Endothelial cell of umbilical vein (primary cell): ENCODE results near the gene TMEM106C. TPM values are rescaled to one million over a fixed set of nuclear protein-coding genes. Genes with fewer than 3 reads are reported as not detected.

ENCODE experiments used
- BruUV-seq: library from RNA; stranded (reverse); fragments of 400-500 nt; replicated peaks from 2 replicates; lab custom pipeline; 2021; lab: Mats Ljungman, UMichigan
- CTCF ChIA-PET: fragments of 300-600, 350-600 bp; sonication (Branson Sonifier 250); formaldehyde crosslinking; loops from one replicate; lab custom pipeline; 2021; ENCODE audit warnings: antibody characterized with exemption, inconsistent platforms; lab: Charles Lee
- POLR2A ChIA-PET: fragments of 300-600, 350-600 bp; sonication (Branson Sonifier 250); formaldehyde crosslinking; loops from one replicate; lab custom pipeline; 2021; ENCODE audit warnings: antibody characterized with exemption, inconsistent platforms; lab: Charles Lee
- DNase-seq: peaks from one replicate; pipeline ENCODE4 v3.0.0-alpha.2; 2011; ENCODE audit warnings: low read depth, low spot score
- FAIRE-seq: peaks from 2 replicates; lab custom pipeline; 2011; peaks lifted over from hg19 to GRCh38; lab: Jason Lieb, UNC
- H2AFZ ChIP-seq: 2 replicates; pipeline ENCODE4 v1.6.0; 2012; ENCODE audit warnings: low read depth, low read length, control low read depth, inconsistent platforms
- H3K27ac ChIP-seq: 2 replicates; pipeline ENCODE4 v1.5.1; 2011; ENCODE audit warnings: low read depth, mild to moderate bottlenecking, control low read depth, low read length, moderate library complexity; ENCODE audit not compliant: insufficient read depth
- H3K27me3 ChIP-seq, 2 experiments: 2 replicates each; pipeline versions ENCODE4 v1.6.0 to v1.6.1; 2011; ENCODE audit warnings: low read length in 2 of 2, mixed read lengths in 1 of 2; ENCODE audit not compliant: control insufficient read depth in 2 of 2, insufficient read depth in 2 of 2
- H3K36me3 ChIP-seq, 2 experiments: 2 replicates in 1 of 2; 3 replicates in 1 of 2; pipeline ENCODE4 v1.5.1; 2011; ENCODE audit warnings: low read length in 2 of 2, mild to moderate bottlenecking in 1 of 2, moderate library complexity in 1 of 2; ENCODE audit not compliant: control insufficient read depth in 2 of 2, insufficient read depth in 2 of 2; ENCODE audit errors: extremely low read depth in 1 of 2
- H3K4me1 ChIP-seq: 3 replicates; pipeline ENCODE4 v1.5.1; 2011; ENCODE audit warnings: mild to moderate bottlenecking, low read length; ENCODE audit not compliant: control insufficient read depth, insufficient read depth; ENCODE audit errors: extremely low read depth
- H3K4me2 ChIP-seq: 2 replicates; pipeline ENCODE4 v1.6.1; 2011; ENCODE audit warnings: low read length, control low read depth, mixed read lengths; ENCODE audit not compliant: insufficient read depth
- H3K4me3 ChIP-seq, 3 experiments: fragments of 200-600 bp in 1 of 3; sonication (generic), shearing (Covaris generic) in 1 of 3; replicated peaks in 1 of 3; 2 replicates each; pipeline ENCODE4 v1.5.1; 2011 to 2016; ENCODE audit warnings: control low read depth in 3 of 3, low read length in 3 of 3, mild to moderate bottlenecking in 2 of 3, inconsistent platforms in 1 of 3, low read depth in 1 of 3, moderate library complexity in 1 of 3; ENCODE audit not compliant: insufficient read depth in 1 of 3
- H3K79me2 ChIP-seq: 2 replicates; pipeline ENCODE4 v1.6.0; 2012; ENCODE audit warnings: low read length, inconsistent platforms; ENCODE audit not compliant: control insufficient read depth, insufficient read depth
- H3K9ac ChIP-seq: replicated peaks from 2 replicates; pipeline ENCODE3; 2011; ENCODE audit warnings: low read length, control low read depth; ENCODE audit not compliant: insufficient read depth; ENCODE audit errors: extremely low read depth
- H3K9me1 ChIP-seq: replicated peaks from 3 replicates; pipeline ENCODE4 v1.6.0; 2011; ENCODE audit warnings: mild to moderate bottlenecking, low read length; ENCODE audit not compliant: control insufficient read depth, insufficient read depth; ENCODE audit errors: extremely low read depth
- H3K9me3 ChIP-seq: replicated peaks from 2 replicates; pipeline ENCODE4 v1.5.1; 2012; ENCODE audit warnings: low read length, inconsistent platforms; ENCODE audit not compliant: control insufficient read depth, insufficient read depth
- H4K20me1 ChIP-seq: replicated peaks from 2 replicates; pipeline ENCODE3; 2011; ENCODE audit warnings: mild to moderate bottlenecking, low read length; ENCODE audit not compliant: control insufficient read depth, insufficient read depth; ENCODE audit errors: extremely low read depth
- EZH2 ChIP-seq: IDR thresholded peaks from 2 replicates; pipeline ENCODE4 v1.6.1; 2012; ENCODE audit warnings: borderline replicate concordance, low read depth, mild to moderate bottlenecking, moderate library complexity, low read length, inconsistent platforms; ENCODE audit not compliant: severe bottlenecking
- FOS ChIP-seq: IDR thresholded peaks from 2 replicates; pipeline ENCODE4 v1.6.1; 2011; ENCODE audit warnings: mild to moderate bottlenecking, low read length, moderate library complexity, borderline replicate concordance; ENCODE audit not compliant: insufficient read depth
- GATA2 ChIP-seq: IDR thresholded peaks from 2 replicates; pipeline ENCODE4 v1.7.0; 2011; ENCODE audit warnings: low read depth, mild to moderate bottlenecking, moderate library complexity, mixed read lengths, low read length; ENCODE audit not compliant: insufficient read length, insufficient read depth
- JUN ChIP-seq: IDR thresholded peaks from 2 replicates; pipeline ENCODE4 v1.6.1; 2011; ENCODE audit warnings: borderline replicate concordance, low read depth; ENCODE audit not compliant: insufficient read length, insufficient read depth
- MYC ChIP-seq: IDR thresholded peaks from one replicate; pipeline ENCODE4 v1.6.1; 2011; ENCODE audit warnings: mild to moderate bottlenecking, low read depth, low read length
- POLR2A ChIP-seq: IDR thresholded peaks from 2 replicates; pipeline ENCODE4 v1.6.1; 2012; ENCODE audit warnings: low read depth, mild to moderate bottlenecking, control low read depth, low read length
- POLR2AphosphoS5 ChIP-seq: IDR thresholded peaks from 2 replicates; pipeline ENCODE4 v1.6.1; 2012; ENCODE audit warnings: low read depth, mild to moderate bottlenecking, control low read depth, low read length, moderate library complexity; ENCODE audit not compliant: insufficient read depth
- dilution Hi-C: fragments of 300-500 bp; cut with MboI; formaldehyde crosslinking; loops from one replicate; pipeline ENCODE4 v1.15.0; 2019; ENCODE audit warnings: low sequenced_read_pairs; ENCODE audit not compliant: extremely low pct_ligation_motif_present
- intact Hi-C: fragments of 100-400 bp; cut with micrococcal nuclease; formaldehyde crosslinking; loops from one replicate; pipeline ENCODE4 v1.10.0; 2022
- polyA plus RNA-seq, 4 experiments: library from polyadenylated mRNA; depleted of rRNA in 3 of 4; stranded (reverse) in 3 of 4; unstranded in 1 of 4; fragments of >200 nt; gene quantifications; 2 replicates each; pipeline versions ENCODE4 v1.2.1 to v1.2.3, GENCODE V29; 2011 to 2012; ENCODE audit warnings: missing spikeins in 1 of 4
- total RNA-seq: library from RNA; stranded (reverse); gene quantifications from 2 replicates; pipeline ENCODE4 v1.2.3, GENCODE V29; 2021
- TF ChIP-seq, protein P1 (sequence below): IDR thresholded peaks from 2 replicates; pipeline ENCODE4 v1.6.1; 2011; ENCODE audit not compliant: insufficient read depth, insufficient read length
- TF ChIP-seq, protein P2 (sequence below), 2 donors: IDR thresholded peaks; 1 replicate in 1 of 2; 2 replicates in 1 of 2; pipeline ENCODE4 v1.5.1; 2011; ENCODE audit warnings: low read length in 2 of 2, mild to moderate bottlenecking in 2 of 2, moderate library complexity in 2 of 2, control low read depth in 1 of 2, inconsistent platforms in 1 of 2, low read depth in 1 of 2; ENCODE audit not compliant: insufficient read depth in 1 of 2; ENCODE audit errors: extremely low read depth in 1 of 2

Gene TMEM106C
- total and polyA plus RNA-seq, 2 donors (not counting 3 experiments of a cell fraction or from before 2014, with no cell fraction given): 84.4 to 148 TPM

DNA sequence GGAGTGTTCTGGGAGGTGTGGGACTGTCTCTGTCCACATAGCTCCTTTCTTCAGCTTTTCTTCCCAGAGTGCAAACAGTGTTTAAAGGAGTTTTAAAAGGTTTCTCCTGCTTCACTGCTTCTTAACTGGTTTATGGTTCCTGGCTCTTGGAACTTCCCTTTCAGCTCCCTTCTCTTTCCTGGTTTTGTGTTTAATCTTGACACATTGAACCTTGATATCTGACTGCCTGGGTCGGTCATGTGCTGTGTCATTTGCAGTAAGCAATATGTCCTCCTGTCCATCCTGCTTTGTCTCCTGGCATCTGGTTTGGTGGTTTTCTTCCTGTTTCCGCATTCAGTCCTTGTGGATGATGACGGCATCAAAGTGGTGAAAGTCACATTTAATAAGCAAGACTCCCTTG is 2.2 kb downstream of the TMEM106C start:
- DNase-seq: peak; percentile 8
- no peaks in the 10 kb centered on the region for H4K20me1 ChIP-seq
- intact Hi-C loops: loop anchor here (10.0 kb wide), 1 partner anchor 649 kb away; no protein-coding TSS in a partner anchor
- no peaks in the 10 kb centered on the region for H3K9me3 ChIP-seq
- CTCF ChIA-PET: interaction anchor here (0.6 to 5.9 kb wide), 4 partner anchors 12 to 217 kb away, joined by 5 to 56 read pairs (median 21); no protein-coding TSS in a partner anchor
- H3K4me2 ChIP-seq: no peak overlapping the region
- peaks cover 0 to 2% of the 10 kb centered on the region in 2 experiments for H3K36me3 ChIP-seq
- FAIRE-seq: no peak
- peaks cover 0 to 4% of the 10 kb centered on the region in 2 experiments for H3K27me3 ChIP-seq
- no peaks in the 10 kb centered on the region for H3K9me1 ChIP-seq
- TF ChIP-seq FOS (no peak), POLR2AphosphoS5 (no peak), GATA2 (no peak), POLR2A (no peak), EZH2 (no peak), MYC (no peak), JUN (no peak)
- TF ChIP-seq, protein P1, sequence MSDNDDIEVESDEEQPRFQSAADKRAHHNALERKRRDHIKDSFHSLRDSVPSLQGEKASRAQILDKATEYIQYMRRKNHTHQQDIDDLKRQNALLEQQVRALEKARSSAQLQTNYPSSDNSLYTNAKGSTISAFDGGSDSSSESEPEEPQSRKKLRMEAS: no peak
- TF ChIP-seq, protein P2, sequence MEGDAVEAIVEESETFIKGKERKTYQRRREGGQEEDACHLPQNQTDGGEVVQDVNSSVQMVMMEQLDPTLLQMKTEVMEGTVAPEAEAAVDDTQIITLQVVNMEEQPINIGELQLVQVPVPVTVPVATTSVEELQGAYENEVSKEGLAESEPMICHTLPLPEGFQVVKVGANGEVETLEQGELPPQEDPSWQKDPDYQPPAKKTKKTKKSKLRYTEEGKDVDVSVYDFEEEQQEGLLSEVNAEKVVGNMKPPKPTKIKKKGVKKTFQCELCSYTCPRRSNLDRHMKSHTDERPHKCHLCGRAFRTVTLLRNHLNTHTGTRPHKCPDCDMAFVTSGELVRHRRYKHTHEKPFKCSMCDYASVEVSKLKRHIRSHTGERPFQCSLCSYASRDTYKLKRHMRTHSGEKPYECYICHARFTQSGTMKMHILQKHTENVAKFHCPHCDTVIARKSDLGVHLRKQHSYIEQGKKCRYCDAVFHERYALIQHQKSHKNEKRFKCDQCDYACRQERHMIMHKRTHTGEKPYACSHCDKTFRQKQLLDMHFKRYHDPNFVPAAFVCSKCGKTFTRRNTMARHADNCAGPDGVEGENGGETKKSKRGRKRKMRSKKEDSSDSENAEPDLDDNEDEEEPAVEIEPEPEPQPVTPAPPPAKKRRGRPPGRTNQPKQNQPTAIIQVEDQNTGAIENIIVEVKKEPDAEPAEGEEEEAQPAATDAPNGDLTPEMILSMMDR (IDR thresholded peaks at IDR 0.05; ENCODE audit: extremely low read depth in 1 of 2, insufficient read depth in 1 of 2, low read depth in 1 of 2, low read length in 2 of 2): no peak
- dilution Hi-C loops: no loop called here
- no peak overlapping the region for H3K4me3 ChIP-seq
- POLR2A ChIA-PET: no interaction called here
- no peak overlapping the region for H2AFZ ChIP-seq
- H3K79me2 ChIP-seq: no peaks in the 10 kb centered on the region
- no TSS peak for BruUV-seq
- H3K27ac ChIP-seq: no peak overlapping the region
- no peak overlapping the region for H3K9ac ChIP-seq
- H3K4me1 ChIP-seq: peaks cover 7% of the 10 kb centered on the region
